ENCODE results near the gene GANAB. TPM values are rescaled to one million over a fixed set of nuclear protein-coding genes. Genes with fewer than 3 reads are reported as not detected.
"Not testable (repeated sequence)": the region's sequence is repeated elsewhere in the genome, so short reads cannot be mapped to it uniquely, and the experiment has no call there.

The GANAB gene
- total RNA-seq, 2 experiments from 2014 or later: 208 to 218 TPM

DNA sequence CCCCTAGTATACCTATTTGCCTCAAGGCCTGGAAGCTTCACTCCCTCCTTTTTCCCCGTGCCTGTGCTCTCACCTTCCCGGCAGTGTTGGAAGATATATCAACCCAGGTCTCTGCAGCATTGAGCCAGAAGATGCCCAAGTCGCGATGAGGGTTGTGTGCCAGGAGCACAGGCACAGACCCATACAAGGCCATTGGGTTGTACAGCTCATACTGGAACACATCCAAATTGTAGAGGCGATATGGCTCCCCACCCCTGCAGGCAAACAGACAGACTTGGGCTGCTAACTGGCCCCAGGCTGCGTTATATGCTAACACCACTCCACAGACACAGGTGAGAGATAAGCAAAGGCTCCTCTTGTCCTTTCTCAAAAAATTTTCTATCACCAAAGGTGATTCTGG, 13.9 kb downstream of the GANAB start:
- no peak for ATAC-seq
- H3K27ac Mint-ChIP-seq: peak overlapping the region; percentile 59
- CTCF ChIA-PET: interaction anchor here (0.5 to 1.0 kb wide), 2 partner anchors 29 to 77 kb away, joined by 3 to 4 read pairs; no protein-coding TSS in a partner anchor

DNA sequence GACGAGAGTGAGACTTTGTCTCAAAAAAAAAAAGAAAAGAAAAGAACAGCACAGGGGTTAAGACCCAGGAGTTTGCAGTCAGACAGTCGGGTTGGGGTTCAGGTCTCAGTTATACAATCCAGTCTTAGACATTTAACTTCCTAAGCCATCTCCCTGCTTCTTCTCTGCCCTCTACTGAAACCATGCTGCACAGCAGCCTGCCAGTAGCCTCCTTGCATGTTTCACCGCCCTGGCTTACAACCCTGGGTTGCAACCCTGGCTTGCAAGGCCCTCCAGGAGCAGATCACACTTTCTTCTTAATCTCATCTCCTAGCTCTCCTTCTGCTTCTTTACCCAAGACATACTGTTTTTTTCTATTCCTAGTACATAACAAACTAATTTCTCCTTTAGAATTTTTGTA, 18.7 kb downstream of the GANAB start:
- peaks cover 6% of the 10 kb centered on the region for H3K4me1 Mint-ChIP-seq
- ChIA-PET POLR2A (no interaction called here), CTCF (interaction anchor here (0.5 kb wide), 1 partner anchor 17 kb away, joined by 3 read pairs; no protein-coding TSS in a partner anchor)
- H3K9me3 Mint-ChIP-seq (ENCODE audit: low read depth): no peaks in the 10 kb centered on the region
- intact Hi-C loops (cut with DNase I, micrococcal nuclease): no loop called here
- DNase-seq (no peak), ATAC-seq (peak; percentile 47)
- peak overlapping the region; percentile 55 for H3K27ac Mint-ChIP-seq
- H3K4me3 Mint-ChIP-seq: no peak overlapping the region
- H3K36me3 Mint-ChIP-seq (ENCODE audit: low read depth): peaks cover 52% of the 10 kb centered on the region
- H3K27me3 Mint-ChIP-seq: no peaks in the 10 kb centered on the region

More for the DNA sequence above, 13.9 kb downstream of the GANAB start:
- H3K9me3 Mint-ChIP-seq (ENCODE audit: low read depth): no peaks in the 10 kb centered on the region
- POLR2A ChIA-PET: interaction anchor here (0.7 kb wide), 1 partner anchor 166 kb away, joined by 3 read pairs; no protein-coding TSS in a partner anchor
- H3K4me3 Mint-ChIP-seq: no peak overlapping the region
- DNase-seq: no peak
- H3K27me3 Mint-ChIP-seq: no peaks in the 10 kb centered on the region
- intact Hi-C loops (cut with DNase I, micrococcal nuclease): no loop called here
- peaks cover 74% of the 10 kb centered on the region for H3K36me3 Mint-ChIP-seq (ENCODE audit: low read depth)
- peaks cover 21% of the 10 kb centered on the region for H3K4me1 Mint-ChIP-seq

DNA sequence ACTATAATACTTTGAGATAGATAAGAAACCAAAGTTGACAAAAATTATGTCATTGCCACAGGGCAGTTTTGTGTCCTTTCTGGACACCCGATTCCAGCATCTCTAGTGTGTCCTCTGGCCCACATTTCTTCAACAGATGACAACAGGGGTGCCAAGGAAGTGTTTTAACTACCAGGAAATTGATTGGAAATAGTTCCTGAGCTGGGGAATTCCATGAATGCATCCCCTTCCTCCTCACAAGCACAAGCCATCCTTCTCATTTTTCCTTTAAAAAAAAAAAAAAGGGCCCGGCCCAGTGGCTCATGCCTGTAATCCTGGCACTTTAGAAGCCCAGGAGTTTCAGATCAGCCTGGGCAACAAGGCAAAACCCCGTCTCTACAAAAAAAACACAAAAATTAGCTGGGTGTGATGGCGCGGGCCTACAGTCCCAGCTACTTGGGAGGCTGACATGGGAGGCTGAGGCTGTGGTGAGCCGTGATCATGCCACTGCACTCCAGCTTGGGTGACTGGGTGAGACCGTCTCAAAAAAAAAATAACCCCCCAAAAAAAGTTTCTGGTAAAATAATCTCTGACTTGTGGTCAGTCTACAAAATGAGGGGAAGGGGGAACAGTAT, 23.8 kb downstream of the GANAB start:
- Mint-ChIP-seq H3K9me3 (ENCODE audit: low read depth) (no peaks in the 10 kb centered on the region), H3K4me3 (peak overlapping the region; percentile 92), H3K36me3 (ENCODE audit: low read depth) (peaks cover 32% of the 10 kb centered on the region), H3K27me3 (no peaks in the 10 kb centered on the region), H3K27ac (peak overlapping the region; percentile 94), H3K4me1 (peaks cover 27% of the 10 kb centered on the region)
- no peak for DNase-seq
- intact Hi-C loops (cut with DNase I, micrococcal nuclease): loop anchor here (1.0 kb wide), 11 partner anchors 10 to 830 kb away; partner anchors contain the start of genes EML3 (in 2 of the 2), TUT1 (in 2 of the 2), C11orf98 (in 1 of the 2) and CSKMT (in 1 of the 2)
- POLR2A ChIA-PET: interaction anchor here (0.6 to 3.2 kb wide), 11 partner anchors 11 to 229 kb away, joined by 3 to 16 read pairs (median 6); partner anchors contain the start of genes C11orf98, CSKMT, GANAB and HNRNPUL2
- CTCF ChIA-PET: interaction anchor here (0.7 to 2.9 kb wide), 7 partner anchors 10 to 57 kb away, joined by 3 to 14 read pairs (median 6); partner anchors contain the start of genes EML3, GANAB, ROM1 and TUT1
- no peak for ATAC-seq

DNA sequence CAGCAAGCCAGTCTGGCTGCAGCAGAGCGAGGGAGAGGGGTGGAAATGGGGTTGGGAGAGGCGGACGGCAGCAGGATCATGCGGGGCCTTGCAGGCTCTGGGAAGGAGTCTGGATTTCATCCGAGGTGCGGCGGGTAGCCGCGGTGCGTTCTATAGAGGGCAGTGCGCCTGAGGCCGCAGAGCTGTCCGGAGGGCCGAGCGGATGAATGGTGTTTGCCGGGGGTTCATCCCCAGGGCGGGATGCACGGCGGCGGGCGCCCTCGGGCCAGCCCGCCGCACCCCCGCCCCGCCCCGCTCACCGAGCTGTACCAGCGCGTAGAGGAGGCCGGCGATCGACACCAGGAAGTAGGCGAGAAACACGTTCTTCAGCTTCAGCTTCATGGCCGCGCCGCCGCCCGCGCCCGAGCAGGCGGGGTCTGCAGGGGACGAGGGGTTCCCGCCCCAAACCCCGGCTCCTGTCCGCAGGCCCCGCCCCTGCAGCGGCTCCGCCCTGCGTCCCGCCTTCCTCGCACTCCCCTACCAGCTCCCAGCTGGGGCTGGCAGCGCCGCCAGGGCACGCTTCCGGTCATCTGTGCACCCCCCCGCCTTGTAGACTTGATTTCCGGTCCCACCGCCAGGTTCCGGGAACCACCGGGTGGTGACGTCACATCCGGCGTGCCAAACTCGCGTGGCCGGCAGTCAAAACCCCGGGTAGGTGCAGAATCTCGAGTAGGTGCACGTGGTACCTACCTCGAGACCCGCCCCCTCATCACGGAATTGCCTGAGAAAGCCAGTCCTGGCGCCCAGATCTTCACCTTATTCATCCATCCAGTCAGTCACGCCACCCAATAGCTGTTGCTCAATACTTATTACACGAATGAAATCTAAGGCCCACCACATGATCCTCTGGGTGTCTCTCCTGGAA, 24.6 kb downstream of the GANAB start, which contains the start of gene B3GAT3:
B3GAT3 (minus strand) TSS at position 420 of the 904 bp plus-strand sequence; CDS start at position 381, 39 bp downstream.
- H3K4me3 Mint-ChIP-seq: peak within 1 kb of the TSS; percentile 92
- peaks cover 29% of the 10 kb centered on the region for H3K4me1 Mint-ChIP-seq
- POLR2A ChIA-PET: interaction anchor here (0.6 to 3.2 kb wide), 14 partner anchors 10 to 234 kb away, joined by 3 to 16 read pairs (median 6); partner anchors contain the start of genes BSCL2, C11orf98, CSKMT and GANAB
- DNase-seq: peak; percentile 97
- H3K27ac Mint-ChIP-seq: peak within 1 kb of the TSS; percentile 94
- intact Hi-C loops (cut with DNase I, micrococcal nuclease): loop anchor here (1.0 kb wide), 11 partner anchors 10 to 830 kb away; partner anchors contain the start of genes EML3 (in 2 of the 2), TUT1 (in 2 of the 2), C11orf98 (in 1 of the 2) and CSKMT (in 1 of the 2)
- H3K27me3 Mint-ChIP-seq: no peaks in the 10 kb centered on the region
- no peaks in the 10 kb centered on the region for H3K9me3 Mint-ChIP-seq (ENCODE audit: low read depth)
- H3K36me3 Mint-ChIP-seq (ENCODE audit: low read depth): peaks cover 32% of the 10 kb centered on the region
- CTCF ChIA-PET: interaction anchor here (0.7 to 2.9 kb wide), 11 partner anchors 9 to 58 kb away, joined by 3 to 14 read pairs (median 5); partner anchors contain the start of genes C11orf98, CSKMT, EML3 and GANAB
- peak; percentile 94 for ATAC-seq

DNA sequence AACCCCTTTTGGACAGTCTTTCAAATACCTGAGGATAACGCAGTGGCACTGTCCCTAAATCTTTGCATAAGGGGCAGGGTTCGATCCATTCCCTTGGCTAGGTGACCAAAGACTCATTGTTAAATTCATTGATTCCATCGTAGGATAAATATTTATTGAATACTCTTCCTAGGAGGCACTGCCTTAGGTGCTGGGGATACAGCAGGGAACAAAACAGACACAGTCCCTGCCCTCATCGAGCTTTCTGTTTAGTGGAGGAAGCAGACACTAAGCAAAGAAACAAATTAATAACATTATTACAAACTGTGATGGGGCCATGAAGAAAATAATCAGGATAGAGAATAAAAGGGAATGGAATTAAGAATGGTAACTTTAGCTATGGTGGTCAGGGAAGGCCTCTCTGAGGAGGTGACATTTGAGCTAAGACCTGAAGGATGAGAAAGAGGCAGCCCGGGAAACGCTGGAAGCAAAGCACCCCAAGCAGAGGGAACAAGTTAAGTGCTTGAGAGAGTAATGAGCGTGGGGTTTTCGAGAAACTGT, 25.3 kb downstream of the GANAB start:
- peaks cover 29% of the 10 kb centered on the region for H3K4me1 Mint-ChIP-seq
- DNase-seq: no peak
- H3K27ac Mint-ChIP-seq: peak overlapping the region; percentile 93
- POLR2A ChIA-PET: interaction anchor here (0.6 to 3.2 kb wide), 14 partner anchors 10 to 235 kb away, joined by 3 to 16 read pairs (median 4); partner anchors contain the start of genes BSCL2, C11orf98, CSKMT and GANAB
- no peaks in the 10 kb centered on the region for H3K9me3 Mint-ChIP-seq (ENCODE audit: low read depth)
- H3K36me3 Mint-ChIP-seq (ENCODE audit: low read depth): peaks cover 34% of the 10 kb centered on the region
- intact Hi-C loops (cut with DNase I, micrococcal nuclease): no loop called here
- peak overlapping the region; percentile 92 for H3K4me3 Mint-ChIP-seq
- CTCF ChIA-PET: interaction anchor here (0.9 to 2.9 kb wide), 8 partner anchors 9 to 165 kb away, joined by 3 to 14 read pairs (median 6); partner anchors contain the start of genes C11orf98, CSKMT, EML3 and MTA2
- ATAC-seq: no peak
- no peaks in the 10 kb centered on the region for H3K27me3 Mint-ChIP-seq

DNA sequence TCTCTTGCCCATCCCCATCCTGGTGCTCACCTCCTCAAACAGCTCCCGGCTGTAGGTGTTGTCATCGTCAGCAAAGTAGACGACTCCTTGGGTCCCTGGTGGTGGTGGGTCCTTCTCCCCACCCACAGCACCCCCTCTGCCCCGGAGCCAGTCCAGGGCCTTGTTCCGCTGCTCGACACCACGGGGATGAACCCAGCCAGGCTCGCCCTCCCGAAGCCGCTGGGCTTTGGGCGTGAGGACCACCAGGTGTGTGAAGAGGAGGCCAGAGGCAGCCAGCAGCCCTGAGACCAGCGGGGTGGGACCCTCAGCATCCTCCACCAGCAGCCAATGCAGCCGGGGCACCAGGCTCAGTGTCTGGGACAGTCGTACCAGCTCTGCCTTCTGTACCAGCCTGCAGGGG, 29.5 kb downstream of the GANAB start:
- ATAC-seq; H3K27me3 Mint-ChIP-seq; DNase-seq; H3K4me3 Mint-ChIP-seq; H3K27ac Mint-ChIP-seq; POLR2A ChIA-PET; H3K9me3 Mint-ChIP-seq (ENCODE audit: low read depth); intact Hi-C loops (cut with DNase I, micrococcal nuclease): not testable (repeated sequence)
- peaks cover 36% of the 10 kb centered on the region for H3K36me3 Mint-ChIP-seq (ENCODE audit: low read depth)
- CTCF ChIA-PET: interaction anchor here (0.6 to 1.8 kb wide), 2 partner anchors 10 to 170 kb away, joined by 3 to 6 read pairs; no protein-coding TSS in a partner anchor
- peaks cover 41% of the 10 kb centered on the region for H3K4me1 Mint-ChIP-seq

DNA sequence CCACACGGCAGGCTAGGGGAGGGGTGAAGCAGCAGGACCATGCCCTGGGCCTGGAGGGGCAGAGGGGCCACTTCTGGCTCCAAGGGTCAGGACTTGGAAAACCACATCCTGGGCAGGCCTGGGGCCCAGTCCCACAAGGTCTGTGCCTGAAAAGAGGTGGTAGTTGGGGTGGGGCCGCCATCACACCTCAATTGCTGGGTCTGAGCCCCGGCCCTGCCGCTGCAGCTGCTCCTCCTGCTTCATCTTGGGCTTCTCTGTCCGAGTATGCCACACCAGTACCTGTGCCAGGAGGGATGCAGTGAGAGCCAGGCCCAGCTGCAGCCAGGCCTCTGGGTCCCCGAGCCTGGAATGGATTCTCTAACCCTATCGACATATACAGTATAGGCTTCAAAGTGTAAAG, 30.9 kb downstream of the GANAB start:
- Mint-ChIP-seq H3K36me3 (ENCODE audit: low read depth) (peaks cover 29% of the 10 kb centered on the region), H3K4me3 (no peak overlapping the region), H3K9me3 (ENCODE audit: low read depth) (no peaks in the 10 kb centered on the region), H3K27me3 (no peaks in the 10 kb centered on the region), H3K4me1 (peaks cover 37% of the 10 kb centered on the region), H3K27ac (no peak overlapping the region)
- intact Hi-C loops (cut with DNase I, micrococcal nuclease): no loop called here
- POLR2A ChIA-PET: no interaction called here
- CTCF ChIA-PET: no interaction called here
- no peak for ATAC-seq
- no peak for DNase-seq

DNA sequence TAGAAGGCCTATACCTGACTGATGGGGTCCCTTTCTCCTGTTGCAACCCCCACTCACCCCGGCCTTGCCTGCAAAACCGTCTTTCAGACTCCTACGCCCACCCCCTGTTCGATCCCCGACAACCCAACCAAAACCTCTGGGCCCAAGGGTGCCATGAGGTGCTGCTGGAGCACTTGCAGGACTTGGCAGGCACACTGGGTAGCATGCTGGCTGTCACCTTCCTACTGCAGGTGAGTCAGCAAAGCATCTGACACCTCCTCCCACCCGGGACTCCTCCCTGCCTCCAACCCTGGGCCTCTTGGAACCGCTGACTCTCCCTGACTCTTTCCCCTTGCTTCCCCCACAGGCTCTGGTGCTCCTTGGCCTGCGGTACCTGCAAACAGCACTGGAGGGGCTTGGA, 32.1 kb downstream of the GANAB start:
- peaks cover 34% of the 10 kb centered on the region for H3K4me1 Mint-ChIP-seq
- H3K27me3 Mint-ChIP-seq: no peaks in the 10 kb centered on the region
- H3K4me3 Mint-ChIP-seq: peak overlapping the region; percentile 35
- H3K27ac Mint-ChIP-seq: peak overlapping the region; percentile 87
- peaks cover 33% of the 10 kb centered on the region for H3K36me3 Mint-ChIP-seq (ENCODE audit: low read depth)
- intact Hi-C loops (cut with DNase I, micrococcal nuclease): loop anchor here (5.0 kb wide), 2 partner anchors 57 to 243 kb away; no protein-coding TSS in a partner anchor
- CTCF ChIA-PET: interaction anchor here (0.5 to 1.8 kb wide), 2 partner anchors 13 to 118 kb away, joined by 3 to 10 read pairs; partner anchors contain the start of gene MTA2
- POLR2A ChIA-PET: no interaction called here
- no peaks in the 10 kb centered on the region for H3K9me3 Mint-ChIP-seq (ENCODE audit: low read depth)
- DNase-seq: peak; percentile 80
- ATAC-seq: peak; percentile 55

DNA sequence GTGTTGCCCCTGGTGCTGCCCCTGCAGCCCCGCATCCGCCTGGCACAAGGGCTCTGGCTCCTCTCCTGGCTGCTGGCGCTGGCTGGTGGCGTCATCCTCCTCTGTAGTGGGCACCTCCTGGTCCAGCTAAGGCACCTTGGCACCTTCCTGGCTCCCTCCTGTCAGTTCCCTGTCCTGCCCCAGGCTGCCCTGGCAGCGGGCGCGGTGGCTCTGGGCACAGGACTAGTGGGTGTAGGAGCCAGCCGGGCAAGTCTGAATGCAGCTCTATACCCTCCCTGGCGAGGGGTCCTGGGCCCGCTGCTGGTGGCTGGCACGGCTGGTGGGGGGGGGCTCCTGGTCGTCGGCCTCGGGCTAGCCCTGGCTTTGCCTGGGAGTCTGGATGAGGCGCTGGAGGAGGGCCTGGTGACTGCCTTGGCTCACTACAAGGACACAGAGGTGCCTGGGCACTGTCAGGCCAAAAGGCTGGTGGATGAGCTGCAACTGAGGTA, 33.1 kb downstream of the GANAB start:
- intact Hi-C loops (cut with DNase I, micrococcal nuclease): loop anchor here (2.0 to 5.0 kb wide), 5 partner anchors 33 to 244 kb away; partner anchors contain the start of genes BSCL2 (in 1 of the 2), C11orf98 (in 1 of the 2), CSKMT (in 1 of the 2) and GANAB (in 1 of the 2)
- Mint-ChIP-seq H3K9me3 (ENCODE audit: low read depth) (no peaks in the 10 kb centered on the region), H3K4me3 (peak overlapping the region; percentile 35), H3K27me3 (no peaks in the 10 kb centered on the region), H3K27ac (peak overlapping the region; percentile 87), H3K36me3 (ENCODE audit: low read depth) (peaks cover 37% of the 10 kb centered on the region), H3K4me1 (peaks cover 35% of the 10 kb centered on the region)
- DNase-seq: no peak
- POLR2A ChIA-PET: interaction anchor here (0.6 to 2.7 kb wide), 3 partner anchors 12 to 198 kb away, joined by 3 to 21 read pairs (median 5); partner anchors contain the start of genes MTA2 and TUT1
- CTCF ChIA-PET: interaction anchor here (0.7 to 2.4 kb wide), 5 partner anchors 8 to 43 kb away, joined by 4 to 14 read pairs (median 10); partner anchors contain the start of genes B3GAT3 and MTA2
- no peak for ATAC-seq

All from activated CD4-positive, alpha-beta T cell treated with anti-CD3 and anti-CD28 coated beads for 36 hours (primary cell).